Activated CD4-positive, alpha-beta T cell treated with anti-CD3 and anti-CD28 coated beads, Interleukin-2, Interleukin-6, amounts not matched to agents 100 ng/mL and 50 ng/mL, durations not matched to agents 16 hours and 8 hours (primary cell): ENCODE measurements around the gene ZNF536.

ENCODE experiments used
- DNase-seq: peaks from one replicate; pipeline ENCODE4 v3.0.0-alpha.2; 2020

The ZNF536 gene

DNA sequence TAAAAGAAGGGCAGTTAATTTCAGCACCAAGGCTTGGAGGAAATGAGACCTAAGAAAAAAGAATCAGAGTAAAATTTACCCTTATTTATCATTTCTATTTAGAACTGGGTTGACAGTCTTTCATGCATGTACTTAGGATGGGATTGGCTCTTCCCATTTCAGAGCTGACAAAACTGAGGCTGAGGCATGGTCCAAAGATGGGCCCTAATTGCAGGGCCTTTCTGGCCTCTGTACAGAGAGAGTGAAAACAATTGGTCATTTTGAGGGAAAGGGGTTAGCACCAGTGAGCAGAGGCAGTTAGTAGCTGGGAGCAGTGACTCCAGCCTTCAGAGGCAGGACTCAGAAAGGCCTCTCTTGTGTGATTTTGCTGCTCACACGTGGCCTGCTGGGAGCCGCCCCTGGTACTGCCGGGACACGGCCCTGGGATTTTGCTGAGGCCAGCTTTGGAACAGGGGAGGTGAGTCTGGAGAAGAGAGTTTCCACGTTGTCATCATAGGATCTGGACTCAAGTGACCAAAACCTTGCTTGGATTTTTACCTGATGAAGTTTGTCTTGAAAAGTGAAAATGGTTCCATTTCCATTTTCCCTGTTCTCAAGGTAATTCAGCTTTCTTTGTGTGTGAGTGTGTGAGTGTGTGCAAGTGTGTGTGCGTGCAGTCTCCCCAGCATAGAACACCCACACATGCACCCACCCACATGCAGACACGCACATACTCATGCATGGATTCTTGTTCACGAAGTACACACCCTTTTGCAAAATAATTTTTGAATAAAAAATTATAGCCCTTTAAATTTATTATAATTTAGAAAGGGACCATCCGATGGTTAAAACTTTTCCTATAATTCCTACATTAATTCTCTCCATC is at the start of gene ZNF536:
TSS of gene ZNF536 (plus strand) at position 425 of the 865 bp plus-strand sequence. CDS start 71,179 bp downstream, outside the sequence.
- no peak for DNase-seq

GRCh38 chr19:30322641-30323320 is 49.4 kb upstream of the ZNF536 start:
- DNase-seq, result no peak

- DNase-seq, result no peak
Observed at GRCh38 chr19:30323904-30324303, 48.3 kb upstream of the ZNF536 start.

DNA sequence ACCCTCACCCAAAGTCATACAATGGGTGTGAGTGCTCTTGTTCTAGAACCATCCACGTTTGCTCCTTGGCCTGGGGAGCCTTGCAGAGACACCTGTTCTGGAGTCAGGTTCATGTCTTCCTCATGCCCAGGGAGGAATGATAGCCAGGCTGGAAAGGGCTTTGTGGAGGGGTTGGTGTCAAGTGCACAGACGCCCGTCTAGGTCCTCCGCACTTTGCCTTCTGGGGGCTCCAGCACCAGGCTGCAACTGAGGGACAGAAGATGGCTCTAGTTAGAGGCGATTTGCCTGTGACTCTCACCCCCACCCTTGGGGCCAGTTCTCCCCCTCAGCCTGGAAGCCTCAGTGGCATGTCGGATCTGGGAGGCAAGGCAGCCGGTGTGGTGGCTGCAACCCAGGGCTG is 47.2 kb upstream of the ZNF536 start:
- DNase-seq, result no peak

- no peak for DNase-seq
Observed at GRCh38 chr19:30325676-30326392, 46.4 kb upstream of the ZNF536 start.

DNA sequence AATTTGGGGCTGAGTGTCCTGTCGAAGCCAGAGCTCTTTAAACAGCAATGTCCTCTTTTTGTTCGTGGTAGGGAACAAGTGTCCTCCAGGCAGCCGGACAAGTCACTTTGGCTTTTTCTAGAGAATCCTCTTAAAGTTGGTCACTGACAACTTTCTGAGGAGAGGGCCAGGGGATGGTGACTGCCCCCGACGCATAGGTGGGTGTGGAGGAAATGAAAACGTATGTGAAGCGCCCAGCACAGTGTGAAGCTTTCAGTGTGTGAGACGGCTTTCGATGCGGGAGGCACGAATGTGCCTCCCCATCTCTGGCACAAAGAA is 45.8 kb upstream of the ZNF536 start:
- no peak for DNase-seq

DNA sequence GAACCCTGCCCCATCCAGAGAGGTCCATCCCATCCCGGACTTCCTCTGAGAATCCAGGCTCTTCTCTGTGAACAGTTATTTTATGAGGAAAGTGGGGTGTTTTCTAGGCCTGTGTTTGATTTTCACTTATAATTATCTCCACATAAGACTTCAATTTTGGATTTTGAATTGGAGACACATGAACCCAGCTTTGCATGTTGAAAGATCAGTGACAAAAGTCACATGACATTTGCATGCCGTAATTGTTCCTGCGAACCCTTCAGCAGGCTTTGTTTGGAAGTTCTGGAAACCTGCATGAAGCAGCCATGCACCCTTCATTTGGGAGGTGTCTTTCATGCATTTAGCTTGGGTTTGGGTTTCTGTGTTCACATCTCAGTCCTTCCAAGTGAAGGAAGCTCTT is 44.9 kb upstream of the ZNF536 start:
- DNase-seq, result no peak

GRCh38 chr19:30328096-30328495 is 44.1 kb upstream of the ZNF536 start:
- no peak for DNase-seq

DNA sequence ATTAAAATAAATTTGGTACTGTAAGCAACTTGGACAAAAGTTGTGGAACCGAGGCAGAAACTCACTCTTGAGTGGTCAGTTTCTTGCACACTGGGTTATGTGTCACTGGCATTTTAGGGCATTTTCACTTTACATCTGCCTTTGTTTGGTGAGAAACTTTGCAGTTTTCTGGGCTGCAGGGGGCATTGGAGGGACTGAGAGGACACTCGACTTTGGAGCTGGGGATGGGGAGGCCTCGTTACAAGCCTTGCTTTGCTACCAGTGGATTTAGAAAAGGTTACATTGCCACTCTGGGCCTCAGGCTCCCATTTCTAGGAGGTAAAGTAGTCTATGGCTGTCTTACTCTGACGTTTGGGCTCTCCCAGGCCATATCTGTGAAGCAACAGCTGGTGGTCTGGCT is 41.9 kb upstream of the ZNF536 start:
- DNase-seq, result no peak

DNA sequence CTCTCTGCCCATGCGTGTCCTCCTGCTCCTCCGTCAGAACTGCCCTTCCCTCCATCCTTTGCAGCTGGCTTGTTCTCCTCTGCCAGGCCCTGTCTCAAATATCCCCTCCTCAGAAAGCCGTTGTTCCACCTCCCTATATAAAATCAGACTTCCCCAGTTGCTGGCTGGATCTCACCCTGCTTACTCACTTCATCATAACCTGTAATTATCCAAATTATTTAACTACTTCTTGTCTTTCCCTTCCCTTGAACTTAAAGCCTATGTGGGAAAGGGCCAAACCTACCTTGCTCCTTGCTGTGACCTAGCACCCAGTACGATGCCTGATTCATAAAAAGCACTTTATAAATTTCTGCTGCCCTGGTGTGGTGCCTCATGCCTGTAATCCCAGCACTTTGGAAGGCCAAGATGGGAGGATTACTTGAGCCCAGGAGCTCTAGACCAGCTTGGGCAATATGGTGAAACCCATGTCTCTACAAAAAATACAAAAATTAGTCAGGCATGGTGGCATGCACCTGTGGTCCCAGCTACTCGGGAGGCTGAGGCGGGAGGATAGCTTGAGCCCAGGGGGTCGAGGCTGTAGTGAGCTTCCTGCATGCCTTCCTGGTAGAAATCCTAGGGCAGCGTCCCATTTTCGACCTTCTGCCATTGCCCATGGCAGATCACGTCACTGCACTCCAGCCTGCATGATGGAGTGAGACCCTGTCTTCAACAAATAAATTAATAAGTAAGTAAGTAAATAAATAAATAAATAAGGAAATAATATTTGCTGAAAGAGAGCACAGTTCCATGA is 39.5 kb upstream of the ZNF536 start:
- no peak for DNase-seq

GRCh38 chr19:30333291-30334065 is 38.7 kb upstream of the ZNF536 start:
- no peak for DNase-seq

- no peak for DNase-seq
Observed at GRCh38 chr19:30334841-30335240, 37.3 kb upstream of the ZNF536 start.

GRCh38 chr19:30335306-30335886 is 36.8 kb upstream of the ZNF536 start:
- no peak for DNase-seq

DNA sequence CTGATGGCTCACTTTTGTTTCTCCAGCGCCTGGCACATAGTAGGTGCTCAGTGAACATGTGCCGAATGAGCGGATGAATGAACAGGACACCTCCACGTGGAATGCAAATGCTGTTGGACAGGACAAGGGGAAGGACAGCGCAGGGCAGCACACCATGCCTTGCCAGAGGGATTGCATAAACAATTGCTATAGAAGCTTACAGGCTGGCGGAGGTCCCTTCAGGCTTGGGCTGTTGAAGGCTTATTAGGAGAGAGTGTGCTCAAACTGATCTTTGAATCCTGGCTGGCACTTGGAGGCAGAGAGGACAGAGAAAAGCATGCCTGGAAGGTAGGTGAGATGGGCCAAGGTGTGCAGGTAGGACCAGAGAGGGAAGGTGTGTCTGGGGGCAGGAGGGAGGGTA is 35.9 kb upstream of the ZNF536 start:
- no peak for DNase-seq

DNA sequence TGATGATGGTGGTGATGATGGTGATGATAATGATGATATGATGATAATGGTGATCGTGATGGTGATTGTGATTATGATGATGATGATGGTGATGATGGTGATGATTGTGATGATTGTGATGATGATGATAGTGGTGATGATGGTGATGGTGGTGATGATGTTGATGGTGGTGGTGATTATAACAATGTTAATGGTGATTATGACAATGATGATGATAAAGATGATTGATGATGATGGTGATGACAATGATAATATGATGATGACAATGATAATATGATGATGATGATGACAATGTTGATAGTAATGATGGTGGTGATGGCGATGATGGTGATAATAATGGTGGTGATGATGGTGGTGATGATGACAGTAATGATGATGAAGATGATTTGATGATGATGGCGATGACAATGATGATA is 34.1 kb upstream of the ZNF536 start:
- no peak for DNase-seq

- DNase-seq, result no peak
Observed at GRCh38 chr19:30338878-30339623, 33.1 kb upstream of the ZNF536 start.

- no peak for DNase-seq
Observed at GRCh38 chr19:30339624-30340525, 32.3 kb upstream of the ZNF536 start.

DNA sequence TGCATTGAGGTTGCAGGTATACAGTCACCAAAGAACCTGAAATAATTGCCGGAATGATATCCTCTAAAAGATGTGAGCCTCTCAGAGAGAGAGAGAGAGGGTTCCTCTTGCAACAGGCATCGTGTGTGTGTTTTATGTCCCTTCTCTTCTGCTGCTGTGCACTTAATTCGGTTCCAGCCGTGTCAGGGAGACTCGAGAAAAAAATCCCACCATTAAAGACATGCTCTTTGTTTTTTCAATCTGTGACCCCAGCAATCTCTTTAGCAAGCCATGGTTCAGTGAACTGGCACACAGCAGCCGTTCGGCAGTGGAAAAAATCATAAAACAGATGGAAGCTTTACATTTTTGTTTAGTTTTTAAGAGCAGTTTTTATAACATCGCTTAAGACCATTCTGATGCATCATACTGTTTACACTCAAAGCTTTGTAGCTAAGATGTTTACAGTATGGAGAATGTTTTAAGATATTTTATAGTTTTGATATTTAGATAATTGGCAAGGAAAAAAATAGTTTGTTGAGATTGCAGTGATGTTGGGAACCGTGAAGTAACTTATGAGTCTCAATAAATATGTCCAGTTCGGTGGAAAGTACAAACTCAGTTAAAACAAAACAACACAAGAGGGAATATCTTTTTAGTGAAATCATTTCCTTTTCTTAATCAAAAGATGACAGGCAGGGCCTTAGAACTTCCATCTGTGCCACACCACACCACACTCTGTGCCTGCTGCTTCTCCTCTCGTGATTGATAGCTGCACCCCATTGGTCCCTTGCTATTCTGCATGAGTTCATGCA is 31.2 kb upstream of the ZNF536 start:
- DNase-seq, result no peak

DNA sequence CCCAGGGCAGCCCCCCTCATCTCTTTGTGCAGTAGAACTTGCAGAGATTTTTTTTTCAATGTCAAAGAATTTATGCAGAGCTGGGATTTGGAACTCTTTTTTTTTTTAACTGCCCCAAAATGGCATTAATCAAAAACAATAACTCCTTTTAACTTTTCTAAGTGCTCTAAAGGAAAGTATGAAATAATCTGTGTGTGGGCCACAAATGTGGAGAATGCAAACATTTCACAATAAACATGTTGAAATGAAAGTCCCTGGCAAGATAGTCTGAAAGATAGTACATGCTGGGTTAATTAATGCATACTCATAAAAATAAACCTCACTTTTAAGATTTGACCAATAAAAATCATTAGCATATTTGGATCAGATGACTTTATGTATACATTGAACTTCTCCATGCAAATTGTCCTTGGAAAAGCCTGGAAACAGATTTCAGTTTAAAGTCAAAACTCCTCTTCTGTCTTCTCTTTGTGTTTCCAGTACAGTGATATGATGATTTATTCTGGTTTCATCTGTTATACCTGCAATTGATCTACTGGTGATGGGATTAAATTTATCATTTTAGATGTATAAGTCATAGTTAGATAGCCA is 30.5 kb upstream of the ZNF536 start:
- no peak for DNase-seq
